GM12892 (cell line): ENCODE data around the gene CRYZL1.

ENCODE experiments used
- DNase-seq: peaks from one replicate; pipeline ENCODE4 v3.0.0; 2011; ENCODE audit not compliant: insufficient read length
- FAIRE-seq: peaks from 2 replicates; lab custom pipeline; 2011; peaks lifted over from hg19 to GRCh38; lab: Jason Lieb, UNC
- POLR2A ChIP-seq: IDR thresholded peaks from 2 replicates; pipeline ENCODE4 v1.6.1; 2011; ENCODE audit warnings: low read depth, low read length, control low read depth
- POLR2AphosphoS5 ChIP-seq: IDR thresholded peaks from 2 replicates; pipeline ENCODE4 v1.6.1; 2011; ENCODE audit warnings: low read depth, low read length, control low read depth
- TAF1 ChIP-seq: IDR thresholded peaks from 2 replicates; pipeline ENCODE4 v1.6.1; 2011; ENCODE audit warnings: low read depth, mild to moderate bottlenecking, control low read depth, low read length, borderline replicate concordance

The CRYZL1 gene

GRCh38 chr21:33541105-33541711 is 100.3 kb downstream of the CRYZL1 start:
- FAIRE-seq (no peak), DNase-seq (no peak)

GRCh38 chr21:33540711-33541104 is 100.8 kb downstream of the CRYZL1 start:
- TF ChIP-seq POLR2AphosphoS5 (no peak), TAF1 (no peak), POLR2A (no peak)
- no peak for FAIRE-seq

More at GRCh38 chr21:33541105-33541711, 100.3 kb downstream of the CRYZL1 start:
- TF ChIP-seq TAF1 (no peak), POLR2AphosphoS5 (no peak), POLR2A (no peak)

GRCh38 chr21:33539616-33540015 is 101.9 kb downstream of the CRYZL1 start:
- no peak for FAIRE-seq
- DNase-seq = no peak

More at GRCh38 chr21:33540711-33541104, 100.8 kb downstream of the CRYZL1 start:
- no peak for DNase-seq

More at GRCh38 chr21:33539616-33540015, 101.9 kb downstream of the CRYZL1 start:
- TF ChIP-seq TAF1 (no peak), POLR2A (no peak), POLR2AphosphoS5 (no peak)
